ENCODE results near the gene RIMBP2. TPM values are rescaled to one million over a fixed set of nuclear protein-coding genes. Genes with fewer than 3 reads are reported as not detected.

Gene RIMBP2
- total and polyA plus RNA-seq, 2 donors (not counting 1 experiment from before 2014, with no cell fraction given), result 0.17 TPM; not detected in 1

DNA sequence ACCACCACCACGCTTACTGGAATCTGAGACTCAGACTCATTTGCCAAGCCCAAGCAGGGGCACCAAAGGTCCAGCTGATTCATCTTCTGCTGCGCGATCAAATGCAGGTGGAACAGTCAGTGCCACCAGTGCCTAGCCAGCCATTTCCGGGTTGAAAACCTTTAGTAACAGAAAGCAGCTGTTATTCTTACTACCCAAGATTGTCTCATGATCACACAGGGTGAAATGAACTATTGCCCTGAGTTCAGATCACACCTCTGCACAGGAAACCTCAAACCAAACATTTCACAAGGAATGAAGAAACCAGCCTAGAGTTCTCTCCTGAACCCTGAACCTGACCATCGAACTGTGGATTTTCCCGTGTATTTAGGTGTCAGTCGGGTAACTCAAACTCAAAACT, 88.9 kb downstream of the RIMBP2 start:
- no peaks in the 10 kb centered on the region for H3K27me3 ChIP-seq (ENCODE audit: control insufficient read depth, insufficient read depth, low read length)
- H3K4me1 ChIP-seq (ENCODE audit: control insufficient read depth, extremely low read depth, insufficient read depth, low read length), result no peaks in the 10 kb centered on the region
- no peak overlapping the region for H3K9ac ChIP-seq (ENCODE audit: insufficient read depth, low read length)
- H3K4me2 ChIP-seq (ENCODE audit: extremely low read depth, insufficient read depth, low read length), result no peak overlapping the region
- TF ChIP-seq EZH2 (IDR thresholded peaks at IDR 0.05; ENCODE audit: low read length, missing control alignments), result no peak
- TF ChIP-seq, protein P1, sequence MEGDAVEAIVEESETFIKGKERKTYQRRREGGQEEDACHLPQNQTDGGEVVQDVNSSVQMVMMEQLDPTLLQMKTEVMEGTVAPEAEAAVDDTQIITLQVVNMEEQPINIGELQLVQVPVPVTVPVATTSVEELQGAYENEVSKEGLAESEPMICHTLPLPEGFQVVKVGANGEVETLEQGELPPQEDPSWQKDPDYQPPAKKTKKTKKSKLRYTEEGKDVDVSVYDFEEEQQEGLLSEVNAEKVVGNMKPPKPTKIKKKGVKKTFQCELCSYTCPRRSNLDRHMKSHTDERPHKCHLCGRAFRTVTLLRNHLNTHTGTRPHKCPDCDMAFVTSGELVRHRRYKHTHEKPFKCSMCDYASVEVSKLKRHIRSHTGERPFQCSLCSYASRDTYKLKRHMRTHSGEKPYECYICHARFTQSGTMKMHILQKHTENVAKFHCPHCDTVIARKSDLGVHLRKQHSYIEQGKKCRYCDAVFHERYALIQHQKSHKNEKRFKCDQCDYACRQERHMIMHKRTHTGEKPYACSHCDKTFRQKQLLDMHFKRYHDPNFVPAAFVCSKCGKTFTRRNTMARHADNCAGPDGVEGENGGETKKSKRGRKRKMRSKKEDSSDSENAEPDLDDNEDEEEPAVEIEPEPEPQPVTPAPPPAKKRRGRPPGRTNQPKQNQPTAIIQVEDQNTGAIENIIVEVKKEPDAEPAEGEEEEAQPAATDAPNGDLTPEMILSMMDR (conservative IDR thresholded peaks at IDR 0.05 in 1 of 2, IDR thresholded peaks at IDR 0.05 in 1 of 2; ENCODE audit: low read depth in 1 of 2, low read length in 2 of 2), result no peak
- no peak overlapping the region for H3K27ac ChIP-seq (ENCODE audit: insufficient read depth, low read length)
- H4K20me1 ChIP-seq (ENCODE audit: control insufficient read depth, extremely low read depth, insufficient read depth, low read length), result no peaks in the 10 kb centered on the region
- no peak overlapping the region for H2AFZ ChIP-seq (ENCODE audit: low read length)
- no peaks in the 10 kb centered on the region for H3K36me3 ChIP-seq (ENCODE audit: control insufficient read depth, insufficient read depth, low read length)
- no peaks in the 10 kb centered on the region for H3K9me3 ChIP-seq (ENCODE audit: control insufficient read depth, insufficient read depth, low read depth, low read length)
- no peaks in the 10 kb centered on the region for H3K79me2 ChIP-seq (ENCODE audit: control insufficient read depth, insufficient read depth, low read length)
- H3K4me3 ChIP-seq (replicated peaks in 1 of 4; ENCODE audit: control extremely low read depth in 1 of 4, insufficient read depth in 1 of 4, low read depth in 3 of 4, low read length in 4 of 4), result no peak overlapping the region
- DNase-seq (ENCODE audit: low read depth in 2 of 2), result no peak

DNA sequence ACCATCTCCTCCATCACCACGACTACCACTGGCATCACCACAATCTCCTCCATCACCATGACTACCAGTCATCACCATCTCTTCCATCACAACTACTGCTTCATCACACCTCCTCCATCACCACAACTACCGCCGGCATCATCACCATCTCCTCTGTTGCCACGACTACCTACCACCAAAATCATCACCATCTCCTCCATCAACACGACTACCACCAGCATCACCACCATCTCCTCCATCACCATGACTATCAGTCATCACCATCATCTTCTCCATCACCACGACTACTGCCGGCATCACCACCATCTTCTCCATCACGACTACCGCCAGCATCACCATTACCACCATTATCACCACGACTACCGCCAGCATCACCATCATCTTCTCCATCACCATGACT, 89.5 kb downstream of the RIMBP2 start:
- no peaks in the 10 kb centered on the region for H3K36me3 ChIP-seq (ENCODE audit: control insufficient read depth, insufficient read depth, low read length)
- DNase-seq (ENCODE audit: low read depth in 2 of 2), result no peak
- H3K4me3 ChIP-seq (replicated peaks in 1 of 4; ENCODE audit: control extremely low read depth in 1 of 4, insufficient read depth in 1 of 4, low read depth in 3 of 4, low read length in 4 of 4), result no peak overlapping the region
- no peak overlapping the region for H3K27ac ChIP-seq (ENCODE audit: insufficient read depth, low read length)
- H3K9ac ChIP-seq (ENCODE audit: insufficient read depth, low read length), result no peak overlapping the region
- no peaks in the 10 kb centered on the region for H4K20me1 ChIP-seq (ENCODE audit: control insufficient read depth, extremely low read depth, insufficient read depth, low read length)
- TF ChIP-seq EZH2 (IDR thresholded peaks at IDR 0.05; ENCODE audit: low read length, missing control alignments), result no peak
- TF ChIP-seq, protein P1 (conservative IDR thresholded peaks at IDR 0.05 in 1 of 2, IDR thresholded peaks at IDR 0.05 in 1 of 2; ENCODE audit: low read depth in 1 of 2, low read length in 2 of 2), result no peak
- H2AFZ ChIP-seq (ENCODE audit: low read length), result no peak overlapping the region
- no peak overlapping the region for H3K4me2 ChIP-seq (ENCODE audit: extremely low read depth, insufficient read depth, low read length)
- no peaks in the 10 kb centered on the region for H3K79me2 ChIP-seq (ENCODE audit: control insufficient read depth, insufficient read depth, low read length)
- H3K9me3 ChIP-seq (ENCODE audit: control insufficient read depth, insufficient read depth, low read depth, low read length), result no peaks in the 10 kb centered on the region
- no peaks in the 10 kb centered on the region for H3K4me1 ChIP-seq (ENCODE audit: control insufficient read depth, extremely low read depth, insufficient read depth, low read length)
- no peaks in the 10 kb centered on the region for H3K27me3 ChIP-seq (ENCODE audit: control insufficient read depth, insufficient read depth, low read length)

DNA sequence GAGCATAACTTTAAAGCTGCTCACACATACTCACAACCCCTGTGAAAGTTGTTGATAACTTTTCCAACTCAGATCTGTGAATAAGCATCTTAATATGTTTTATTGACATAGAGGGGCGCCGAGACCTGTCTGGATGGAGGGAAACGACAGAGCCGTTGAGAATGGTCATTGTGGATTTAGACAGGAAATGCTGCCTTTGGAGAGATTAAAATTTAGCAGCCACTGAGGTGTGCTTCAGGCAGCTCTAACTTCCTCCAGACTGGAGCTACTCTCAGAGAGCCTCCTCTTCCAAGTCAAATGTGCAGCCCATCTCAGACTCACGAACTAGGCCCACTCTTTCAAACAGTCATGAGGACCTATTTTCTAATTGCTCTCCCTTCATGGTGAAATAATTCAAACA, 90.9 kb downstream of the RIMBP2 start:
- TF ChIP-seq, protein P1 (conservative IDR thresholded peaks at IDR 0.05 in 1 of 2, IDR thresholded peaks at IDR 0.05 in 1 of 2; ENCODE audit: low read depth in 1 of 2, low read length in 2 of 2), result no peak
- TF ChIP-seq EZH2 (IDR thresholded peaks at IDR 0.05; ENCODE audit: low read length, missing control alignments), result no peak
- no peaks in the 10 kb centered on the region for H3K4me1 ChIP-seq (ENCODE audit: control insufficient read depth, extremely low read depth, insufficient read depth, low read length)
- no peak for DNase-seq (ENCODE audit: low read depth in 2 of 2)
- H3K79me2 ChIP-seq (ENCODE audit: control insufficient read depth, insufficient read depth, low read length), result no peaks in the 10 kb centered on the region
- H2AFZ ChIP-seq (ENCODE audit: low read length), result no peak overlapping the region
- no peak overlapping the region for H3K4me3 ChIP-seq (replicated peaks in 1 of 4; ENCODE audit: control extremely low read depth in 1 of 4, insufficient read depth in 1 of 4, low read depth in 3 of 4, low read length in 4 of 4)
- H3K36me3 ChIP-seq (ENCODE audit: control insufficient read depth, insufficient read depth, low read length), result no peaks in the 10 kb centered on the region
- no peak overlapping the region for H3K9ac ChIP-seq (ENCODE audit: insufficient read depth, low read length)
- H3K27ac ChIP-seq (ENCODE audit: insufficient read depth, low read length), result no peak overlapping the region
- no peaks in the 10 kb centered on the region for H4K20me1 ChIP-seq (ENCODE audit: control insufficient read depth, extremely low read depth, insufficient read depth, low read length)
- H3K27me3 ChIP-seq (ENCODE audit: control insufficient read depth, insufficient read depth, low read length), result no peaks in the 10 kb centered on the region
- no peak overlapping the region for H3K4me2 ChIP-seq (ENCODE audit: extremely low read depth, insufficient read depth, low read length)
- no peaks in the 10 kb centered on the region for H3K9me3 ChIP-seq (ENCODE audit: control insufficient read depth, insufficient read depth, low read depth, low read length)

Data from fibroblast of lung (primary cell).